ACC112 (cell line): ENCODE results near the gene ZNF844.
A peak's percentile ranks its signal among the peaks of the same experiment; 100 is the strongest.
"Not testable (repeated sequence)": the region's sequence is repeated elsewhere in the genome, so short reads cannot be mapped to it uniquely, and the experiment has no call there.

Experiments
- H2AFZ ChIP-seq: fragments of 200-600 bp; sonication (generic); one replicate; pipeline ENCODE4 v1.6.0; 2017; ENCODE audit warnings: antibody characterized with exemption, low read length; ENCODE audit not compliant: unreplicated experiment
- H3K27ac ChIP-seq: fragments of 200-600 bp; sonication (generic); 2 replicates; pipeline ENCODE4 v1.5.1; 2014; ENCODE audit warnings: low read depth, mild to moderate bottlenecking, antibody characterized with exemption, low read length, moderate library complexity
- H3K27me3 ChIP-seq: fragments of 200-600 bp; sonication (generic); 2 replicates; pipeline ENCODE4 v1.6.1; 2014; ENCODE audit warnings: mild to moderate bottlenecking, antibody characterized with exemption, low read length, moderate library complexity, mixed read lengths; ENCODE audit not compliant: insufficient read depth
- H3K36me3 ChIP-seq: fragments of 200-600 bp; sonication (generic); 2 replicates; pipeline ENCODE4 v1.6.1; 2016; ENCODE audit warnings: mild to moderate bottlenecking, antibody characterized with exemption, low read length, moderate library complexity, mixed read lengths; ENCODE audit not compliant: insufficient read depth
- H3K4me1 ChIP-seq: fragments of 200-600 bp; sonication (generic); one replicate; pipeline ENCODE4 v1.6.1; 2016; ENCODE audit warnings: low read length, mixed read lengths; ENCODE audit not compliant: insufficient read depth, unreplicated experiment, control insufficient read depth
- H3K4me3 ChIP-seq: fragments of 200-600 bp; sonication (generic); 2 replicates; pipeline ENCODE4 v1.5.1; 2014; ENCODE audit warnings: mild to moderate bottlenecking, low read depth, low read length
- H3K79me2 ChIP-seq: fragments of 200-600 bp; sonication (generic); one replicate; pipeline ENCODE4 v1.6.0; 2016; ENCODE audit warnings: low read length; ENCODE audit not compliant: control insufficient read depth, unreplicated experiment, insufficient read depth

The ZNF844 gene

GRCh38 chr19:12052091-12052496, 12.4 kb upstream of the ZNF844 start:
- Histone ChIP-seq H3K27me3 (no peaks in the 10 kb centered on the region), H2AFZ (peak overlapping the region; percentile 86), H3K4me3 (peak overlapping the region; percentile 97), H3K79me2 (no peaks in the 10 kb centered on the region), H3K4me1 (no peaks in the 10 kb centered on the region), H3K36me3 (no peaks in the 10 kb centered on the region), H3K27ac (no peak overlapping the region)

- Histone ChIP-seq H3K36me3 (no peaks in the 10 kb centered on the region), H3K4me1 (no peaks in the 10 kb centered on the region), H3K27me3 (no peaks in the 10 kb centered on the region), H2AFZ (peak within 1 kb of the TSS; percentile 86), H3K4me3 (peak within 1 kb of the TSS; percentile 97), H3K27ac (no peak within 1 kb of the TSS), H3K79me2 (no peaks in the 10 kb centered on the region)
Measured at GRCh38 chr19:12052497-12053169, 11.9 kb upstream of the ZNF844 start, which contains the start of gene ZNF878. ZNF878 (minus strand) TSS chr19:12052961; CDS start chr19:12052801, 160 bp downstream.

GRCh38 chr19:12055784-12056183, 8.7 kb upstream of the ZNF844 start:
- Histone ChIP-seq H3K27ac (no peak overlapping the region), H3K4me1 (no peaks in the 10 kb centered on the region), H2AFZ (no peak overlapping the region)

GRCh38 chr19:12075538-12076139, 11.1 kb downstream of the ZNF844 start:
- H3K27me3 ChIP-seq: no peaks in the 10 kb centered on the region
- peaks cover 68% of the 10 kb centered on the region for H3K36me3 ChIP-seq
- no peak overlapping the region for H3K4me3 ChIP-seq
- no peak overlapping the region for H3K27ac ChIP-seq
- no peaks in the 10 kb centered on the region for H3K4me1 ChIP-seq
- H2AFZ ChIP-seq: no peak overlapping the region
- H3K79me2 ChIP-seq: peaks cover 2% of the 10 kb centered on the region

More at GRCh38 chr19:12055784-12056183, 8.7 kb upstream of the ZNF844 start:
- no peak overlapping the region for H3K4me3 ChIP-seq
- H3K36me3 ChIP-seq: no peaks in the 10 kb centered on the region
- H3K27me3 ChIP-seq: no peaks in the 10 kb centered on the region
- no peaks in the 10 kb centered on the region for H3K79me2 ChIP-seq

- not testable (repeated sequence) for H3K27ac ChIP-seq, H3K4me3 ChIP-seq, H3K4me1 ChIP-seq, H3K27me3 ChIP-seq, H2AFZ ChIP-seq, H3K79me2 ChIP-seq
- peaks cover 65% of the 10 kb centered on the region for H3K36me3 ChIP-seq
Measured at GRCh38 chr19:12076331-12076730, 11.8 kb downstream of the ZNF844 start.

GRCh38 chr19:12077375-12077774, 12.8 kb downstream of the ZNF844 start:
- H3K79me2 ChIP-seq: peaks cover 2% of the 10 kb centered on the region
- H3K27ac ChIP-seq: no peak overlapping the region
- no peak overlapping the region for H3K4me3 ChIP-seq
- no peaks in the 10 kb centered on the region for H3K4me1 ChIP-seq
- no peaks in the 10 kb centered on the region for H3K27me3 ChIP-seq
- H2AFZ ChIP-seq: no peak overlapping the region
- H3K36me3 ChIP-seq: peaks cover 59% of the 10 kb centered on the region

- H3K27me3 ChIP-seq, H3K4me3 ChIP-seq, H2AFZ ChIP-seq, H3K79me2 ChIP-seq, H3K27ac ChIP-seq, H3K36me3 ChIP-seq, H3K4me1 ChIP-seq: not testable (repeated sequence)
Measured at GRCh38 chr19:12083336-12083735, 18.8 kb downstream of the ZNF844 start.

- H3K27me3 ChIP-seq: no peaks in the 10 kb centered on the region
- H2AFZ ChIP-seq: no peak overlapping the region
- peaks cover 3% of the 10 kb centered on the region; the same call in 1 of the 2 replicates for H3K36me3 ChIP-seq
- H3K27ac ChIP-seq: no peak overlapping the region
- H3K79me2 ChIP-seq: no peaks in the 10 kb centered on the region
- no peaks in the 10 kb centered on the region for H3K4me1 ChIP-seq
- no peak overlapping the region for H3K4me3 ChIP-seq
Measured at GRCh38 chr19:12085074-12085818, 20.7 kb downstream of the ZNF844 start.

- Histone ChIP-seq H3K27me3 (no peaks in the 10 kb centered on the region), H3K4me3 (no peak overlapping the region), H3K27ac (no peak overlapping the region), H2AFZ (no peak overlapping the region), H3K4me1 (peaks cover 7% of the 10 kb centered on the region), H3K36me3 (no peaks in the 10 kb centered on the region), H3K79me2 (peaks cover 15% of the 10 kb centered on the region)
Measured at GRCh38 chr19:12090807-12091206, 26.3 kb downstream of the ZNF844 start.

GRCh38 chr19:12092065-12092867, 27.7 kb downstream of the ZNF844 start:
- Histone ChIP-seq H3K36me3 (peaks cover under 1% of the 10 kb centered on the region; the same call in 1 of the 2 replicates), H3K27me3 (no peaks in the 10 kb centered on the region), H3K79me2 (peaks cover 18% of the 10 kb centered on the region), H2AFZ (peak overlapping the region; percentile 21), H3K27ac (peak overlapping the region; percentile 73), H3K4me1 (peaks cover 8% of the 10 kb centered on the region), H3K4me3 (peak overlapping the region; percentile 85)
